IMR-90 (cell line): ENCODE results near the gene PTK7. TPM values are rescaled to one million over a fixed set of nuclear protein-coding genes. Genes with fewer than 3 reads are reported as not detected.
"Not testable (repeated sequence)": the region's sequence is repeated elsewhere in the genome, so short reads cannot be mapped to it uniquely, and the experiment has no call there.

Experiments
- ATAC-seq: fragments of 200-7000 bp; cut with Tn5 transposase; 2 replicates; pipeline ENCODE4 v1.9.1; 2020; ENCODE audit warnings: low read depth, mild to moderate bottlenecking, moderate library complexity
- BruUV-seq: library from RNA; stranded (reverse); fragments of 400-500 nt; replicated peaks from 2 replicates; lab custom pipeline; 2021; lab: Mats Ljungman, UMichigan
- CTCF ChIA-PET: fragments of 300-600 bp; formaldehyde crosslinking; extraction: SDS; loops from one replicate; lab custom pipeline; 2021; ENCODE audit warnings: antibody characterized with exemption; lab: Yijun Ruan, JAX
- POLR2A ChIA-PET: fragments of 300-600 bp; sonication (Branson Sonifier 250); formaldehyde crosslinking; loops from one replicate; lab custom pipeline; 2022; ENCODE audit warnings: antibody characterized with exemption; ENCODE audit not compliant: unreplicated experiment; lab: Charles Lee
- DNase-seq: peaks from one replicate; pipeline ENCODE4 v3.0.0; 2013
- H2AFZ ChIP-seq: replicated peaks from 2 replicates; pipeline ENCODE3; 2013; ENCODE audit warnings: low read length, mild to moderate bottlenecking; ENCODE audit not compliant: poor library complexity
- H2AK5ac ChIP-seq: 2 replicates; pipeline ENCODE4 v1.6.1; 2013; ENCODE audit warnings: low read depth, low read length, inconsistent platforms
- H2AK9ac ChIP-seq: replicated peaks from 2 replicates; pipeline ENCODE3; 2013; ENCODE audit warnings: mild to moderate bottlenecking, low read depth, low read length, moderate library complexity; ENCODE audit not compliant: poor library complexity
- H2BK120ac ChIP-seq: 2 replicates; pipeline ENCODE4 v1.6.1; 2013; ENCODE audit warnings: low read depth, low read length, inconsistent platforms
- H2BK15ac ChIP-seq: 3 replicates; pipeline ENCODE4 v1.6.1; 2013; ENCODE audit warnings: low read depth, low read length, inconsistent platforms
- H2BK20ac ChIP-seq: 2 replicates; pipeline ENCODE4 v1.6.1; 2013; ENCODE audit warnings: low read depth, mild to moderate bottlenecking, inconsistent platforms, low read length, moderate library complexity
- H2BK5ac ChIP-seq: 2 replicates; pipeline ENCODE4 v1.6.1; 2013; ENCODE audit warnings: mild to moderate bottlenecking, low read depth, low read length, inconsistent platforms; ENCODE audit not compliant: poor library complexity, severe bottlenecking
- H3K14ac ChIP-seq: replicated peaks from 2 replicates; pipeline ENCODE4 v1.6.1; 2013; ENCODE audit warnings: low read depth, low read length, inconsistent platforms
- H3K18ac ChIP-seq: 2 replicates; pipeline ENCODE4 v1.6.1; 2013; ENCODE audit warnings: low read depth, low read length, control low read depth
- H3K23ac ChIP-seq: 2 replicates; pipeline ENCODE4 v1.6.1; 2013; ENCODE audit warnings: low read depth, low read length, inconsistent platforms
- H3K27ac ChIP-seq: 2 replicates; pipeline ENCODE4 v1.5.1; 2013; ENCODE audit warnings: mild to moderate bottlenecking, control low read depth, low read length; ENCODE audit not compliant: insufficient read depth
- H3K27me3 ChIP-seq: 2 replicates; pipeline ENCODE4 v1.6.1; 2013; ENCODE audit warnings: low read length; ENCODE audit not compliant: control insufficient read depth, insufficient read depth
- H3K36me3 ChIP-seq: 2 replicates; pipeline ENCODE4 v1.6.1; 2013; ENCODE audit warnings: low read length, mixed read lengths; ENCODE audit not compliant: control insufficient read depth, insufficient read depth
- H3K4ac ChIP-seq: 2 replicates; pipeline ENCODE4 v1.6.1; 2013; ENCODE audit warnings: low read depth, low read length, inconsistent platforms
- H3K4me1 ChIP-seq: 2 replicates; pipeline ENCODE4 v1.6.1; 2013; ENCODE audit warnings: low read length, mixed read lengths; ENCODE audit not compliant: control insufficient read depth, insufficient read depth
- H3K4me2 ChIP-seq: 2 replicates; pipeline ENCODE4 v1.6.1; 2013; ENCODE audit warnings: low read depth, mild to moderate bottlenecking, control low read depth, low read length, moderate library complexity
- H3K4me3 ChIP-seq: 2 replicates; pipeline ENCODE4 v1.5.1; 2013; ENCODE audit warnings: low read depth, mild to moderate bottlenecking, control low read depth, low read length, moderate library complexity; ENCODE audit not compliant: insufficient read depth
- H3K56ac ChIP-seq: 2 replicates; pipeline ENCODE4 v1.6.1; 2013; ENCODE audit warnings: low read length, inconsistent platforms; ENCODE audit not compliant: insufficient read depth; ENCODE audit errors: extremely low read depth
- H3K79me1 ChIP-seq, 2 experiments: 2 replicates each; pipeline ENCODE4 v1.6.1; 2013; ENCODE audit warnings: low read length in 2 of 2, inconsistent platforms in 1 of 2, low read depth in 1 of 2
- H3K9ac ChIP-seq: 2 replicates; pipeline ENCODE4 v1.6.1; 2013; ENCODE audit warnings: low read depth, low read length, control low read depth
- H3K9me1 ChIP-seq: 2 replicates; pipeline ENCODE4 v1.6.1; 2013; ENCODE audit warnings: low read length, inconsistent platforms; ENCODE audit not compliant: insufficient read depth
- H3K9me3 ChIP-seq: 2 replicates; pipeline ENCODE4 v1.6.1; 2013; ENCODE audit warnings: low read length; ENCODE audit not compliant: control insufficient read depth, insufficient read depth
- H4K20me1 ChIP-seq: 2 replicates; pipeline ENCODE4 v1.6.1; 2013; ENCODE audit warnings: low read length, inconsistent platforms; ENCODE audit not compliant: insufficient read depth
- H4K5ac ChIP-seq: 2 replicates; pipeline ENCODE4 v1.6.1; 2013; ENCODE audit warnings: mild to moderate bottlenecking, low read depth, low read length, control low read depth
- H4K8ac ChIP-seq, 2 experiments: 2 replicates each; pipeline ENCODE4 v1.6.1; 2013; ENCODE audit warnings: low read depth in 2 of 2, low read length in 2 of 2, control low read depth in 1 of 2, inconsistent platforms in 1 of 2
- H4K91ac ChIP-seq: 2 replicates; pipeline ENCODE4 v1.6.1; 2013; ENCODE audit warnings: low read depth, low read length, inconsistent platforms; ENCODE audit not compliant: insufficient read depth
- BHLHE40 ChIP-seq: fragments of 150-350 bp; IDR thresholded peaks from 2 replicates; pipeline ENCODE4 v1.6.1; 2016; ENCODE audit warnings: mild to moderate bottlenecking, low read depth, low read length
- CEBPB ChIP-seq: IDR thresholded peaks from 2 replicates; pipeline ENCODE4 v1.6.1; 2012; ENCODE audit warnings: low read depth, low read length, improper control_type of control experiment
- RAD21 ChIP-seq: IDR thresholded peaks from 2 replicates; pipeline ENCODE4 v1.6.1; 2012; ENCODE audit warnings: low read length, improper control_type of control experiment
- WGBS, 2 experiments: methylation state at CpG; one replicate each; pipeline versions ENCODE4 v1.1.5 to v1.1.7; 2013; ENCODE audit warnings: missing lambda C conversion rate in 2 of 2; ENCODE audit not compliant: insufficient read length in 1 of 2; ENCODE audit errors: extremely low coverage in 2 of 2; 5-methylcytosine and 5-hydroxymethylcytosine counted together
- dilution Hi-C: fragments of 300-500 bp; cut with HindIII; formaldehyde crosslinking; loops from one replicate; pipeline ENCODE4 v1.14.3; 2018; ENCODE audit warnings: low sequenced_read_pairs; ENCODE audit not compliant: unreplicated experiment
- in situ Hi-C: fragments of 300-500 bp; cut with MboI; formaldehyde crosslinking; loops from 3 replicates; pipeline ENCODE4 v1.14.3; 2019; ENCODE audit warnings: low sequenced_read_pairs, inconsistent platforms, mixed read lengths
- intact Hi-C: fragments of 100-400 bp; cut with micrococcal nuclease; formaldehyde crosslinking; loops from 2 replicates; pipeline ENCODE4 v1.10.0; 2022
- polyA plus RNA-seq, 3 experiments: library from polyadenylated mRNA; depleted of rRNA; stranded (reverse); fragments of >200 nt; gene quantifications; 2 replicates each; pipeline ENCODE4 v1.2.3, GENCODE V29; 2012; ENCODE audit warnings: low replicate concordance in 1 of 3
- total RNA-seq: library from RNA; depleted of rRNA; stranded (reverse); fragments of >200 nt; gene quantifications from 2 replicates; pipeline ENCODE4 v1.2.3, GENCODE V29; 2012
- TF ChIP-seq, protein P1 (sequence below): conservative IDR thresholded peaks from 2 replicates; pipeline ENCODE4 v1.5.1; 2012; ENCODE audit warnings: mild to moderate bottlenecking, low read depth, low read length, improper control_type of control experiment

PTK7 gene
- total and polyA plus RNA-seq, 2 of the 4 experiments (the other 2 are of a cell fraction) = 47.1 to 142 TPM

DNA sequence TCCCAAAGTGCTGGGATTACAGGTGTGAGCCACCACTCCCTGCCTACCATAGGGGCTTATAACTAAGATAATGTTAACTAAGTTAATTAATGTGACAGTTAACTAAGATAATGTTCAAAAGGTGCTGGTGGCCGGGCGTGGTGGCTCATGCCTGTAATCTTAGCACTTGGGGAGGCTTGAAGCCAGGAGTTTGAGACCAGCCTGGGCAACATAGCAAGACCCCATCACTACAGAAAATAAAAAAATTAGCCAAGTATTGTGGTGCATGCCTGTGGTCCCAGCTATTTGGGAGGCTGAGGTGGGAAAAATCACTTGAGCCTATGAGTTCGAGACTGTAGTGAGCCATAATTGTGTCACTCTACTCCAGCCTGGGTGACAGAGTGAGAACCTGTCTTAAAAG is 62.2 kb downstream of the PTK7 start:
- H3K18ac ChIP-seq = no peak overlapping the region
- H2AK9ac ChIP-seq = no peak overlapping the region
- intact Hi-C loops (no loop called here), in situ Hi-C loops (no loop called here), dilution Hi-C loops (no loop called here)
- no peak overlapping the region for H4K8ac ChIP-seq
- 100% methylated on average over 1 of the region's 3 CpGs; no CpG with 5 or more reads in 1 of the 2 experiments for WGBS, 2 experiments
- H3K4ac ChIP-seq = no peak overlapping the region
- H2AFZ ChIP-seq = no peak overlapping the region
- no peak overlapping the region for H3K23ac ChIP-seq
- no peak for ATAC-seq
- ChIA-PET CTCF (no interaction called here), POLR2A (no interaction called here)
- H4K91ac ChIP-seq = no peak overlapping the region
- peaks cover 3% of the 10 kb centered on the region for H3K4me1 ChIP-seq
- H3K27ac ChIP-seq = no peak overlapping the region
- H2BK5ac ChIP-seq = no peak overlapping the region
- no peak overlapping the region for H3K4me2 ChIP-seq
- H2AK5ac ChIP-seq = no peak overlapping the region
- TF ChIP-seq, protein P1, sequence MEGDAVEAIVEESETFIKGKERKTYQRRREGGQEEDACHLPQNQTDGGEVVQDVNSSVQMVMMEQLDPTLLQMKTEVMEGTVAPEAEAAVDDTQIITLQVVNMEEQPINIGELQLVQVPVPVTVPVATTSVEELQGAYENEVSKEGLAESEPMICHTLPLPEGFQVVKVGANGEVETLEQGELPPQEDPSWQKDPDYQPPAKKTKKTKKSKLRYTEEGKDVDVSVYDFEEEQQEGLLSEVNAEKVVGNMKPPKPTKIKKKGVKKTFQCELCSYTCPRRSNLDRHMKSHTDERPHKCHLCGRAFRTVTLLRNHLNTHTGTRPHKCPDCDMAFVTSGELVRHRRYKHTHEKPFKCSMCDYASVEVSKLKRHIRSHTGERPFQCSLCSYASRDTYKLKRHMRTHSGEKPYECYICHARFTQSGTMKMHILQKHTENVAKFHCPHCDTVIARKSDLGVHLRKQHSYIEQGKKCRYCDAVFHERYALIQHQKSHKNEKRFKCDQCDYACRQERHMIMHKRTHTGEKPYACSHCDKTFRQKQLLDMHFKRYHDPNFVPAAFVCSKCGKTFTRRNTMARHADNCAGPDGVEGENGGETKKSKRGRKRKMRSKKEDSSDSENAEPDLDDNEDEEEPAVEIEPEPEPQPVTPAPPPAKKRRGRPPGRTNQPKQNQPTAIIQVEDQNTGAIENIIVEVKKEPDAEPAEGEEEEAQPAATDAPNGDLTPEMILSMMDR = no peak
- no peak for TF ChIP-seq CEBPB
- no peak for TF ChIP-seq BHLHE40
- no peak for TF ChIP-seq RAD21
- H3K9me3 ChIP-seq = no peaks in the 10 kb centered on the region
- no peak overlapping the region for H3K14ac ChIP-seq
- H4K5ac ChIP-seq = no peak overlapping the region
- peaks cover 6% of the 10 kb centered on the region; the same call in 1 of the 2 replicates for H3K9me1 ChIP-seq
- no peak overlapping the region for H3K9ac ChIP-seq
- H2BK20ac ChIP-seq = no peak overlapping the region
- no peaks in the 10 kb centered on the region for H3K27me3 ChIP-seq
- no peak overlapping the region for H3K4me3 ChIP-seq
- H3K79me1 ChIP-seq = peaks cover 3 to 5% of the 10 kb centered on the region in 2 experiments; a peak in 2 of 4 replicates
- H2BK15ac ChIP-seq = no peak overlapping the region
- H3K36me3 ChIP-seq = peaks cover 29% of the 10 kb centered on the region; the same call in 1 of the 2 replicates
- H4K20me1 ChIP-seq = no peaks in the 10 kb centered on the region; the same call in 1 of the 2 replicates
- BruUV-seq = no TSS peak
- H3K56ac ChIP-seq = no peak overlapping the region
- H2BK120ac ChIP-seq = no peak overlapping the region
- no peak for DNase-seq

DNA sequence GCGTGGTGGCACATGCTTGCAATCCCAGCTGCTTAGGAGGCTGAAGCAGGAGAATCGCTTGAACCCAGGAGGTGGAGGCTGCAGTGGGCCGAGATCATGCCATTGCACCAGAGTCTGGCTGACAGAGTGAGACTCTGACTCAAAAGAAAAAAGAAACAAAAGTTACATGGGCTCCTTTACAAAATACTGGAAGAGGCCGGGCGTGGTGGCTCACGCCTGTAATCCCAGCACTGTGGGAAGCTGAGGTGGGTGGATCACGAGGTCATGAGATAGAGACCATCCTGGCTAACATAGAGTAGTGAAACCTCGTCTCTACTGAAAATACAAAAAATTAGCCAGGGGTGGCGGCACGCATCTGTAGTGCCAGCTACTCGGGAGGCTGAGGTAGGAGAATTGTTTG is 63.9 kb downstream of the PTK7 start:
- in situ Hi-C loops = loop anchor here (10.0 kb wide), 1 partner anchor 235 kb away; no protein-coding TSS in a partner anchor
- H4K91ac ChIP-seq = not testable (repeated sequence)

More for the DNA sequence above, 63.9 kb downstream of the PTK7 start:
- H2AK9ac ChIP-seq, POLR2A ChIA-PET, H3K4me2 ChIP-seq, H3K56ac ChIP-seq, H4K20me1 ChIP-seq, H2AK5ac ChIP-seq, H3K4me1 ChIP-seq, H3K4me3 ChIP-seq, H3K18ac ChIP-seq, BruUV-seq, H2BK5ac ChIP-seq, H3K23ac ChIP-seq, CTCF ChIA-PET, H3K27me3 ChIP-seq, H4K5ac ChIP-seq, dilution Hi-C loops, H3K9me3 ChIP-seq, H2BK20ac ChIP-seq, H3K14ac ChIP-seq, H2BK120ac ChIP-seq, H2AFZ ChIP-seq, H3K27ac ChIP-seq, H3K9me1 ChIP-seq, ATAC-seq, H4K8ac ChIP-seq, DNase-seq, H3K4ac ChIP-seq, H2BK15ac ChIP-seq, H3K9ac ChIP-seq: not testable (repeated sequence)
- peaks cover 0 to 17% of the 10 kb centered on the region in 2 experiments; a peak in 1 of 4 replicates for H3K79me1 ChIP-seq
- intact Hi-C loops = loop anchor here (5.0 kb wide), 1 partner anchor 88 kb away; the partner anchor contains the start of gene CUL7
- H3K36me3 ChIP-seq = peaks cover 31% of the 10 kb centered on the region
- 98% methylated on average over 5 of the region's 11 CpGs; no CpG with 5 or more reads in 1 of the 2 experiments for WGBS, 2 experiments
